BLaER1 treated with 17β-estradiol and CSF1 and Interleukin-3, amounts not matched to agents 10 nM and 100 nM (cell line): ENCODE results near the gene YWHAH.

Experiments used
- H3K27ac ChIP-seq, 11 experiments: shearing (Covaris generic); formaldehyde crosslinking; 2 replicates each; pipeline ENCODE4 v1.8.1; 2022
- H3K27me3 ChIP-seq, 11 experiments: shearing (Covaris generic); formaldehyde crosslinking; 2 replicates each; pipeline ENCODE4 v1.8.1; 2022
- H3K36me3 ChIP-seq, 11 experiments: shearing (Covaris generic); formaldehyde crosslinking; 2 replicates each; pipeline ENCODE4 v1.8.1; 2022
- H3K4me1 ChIP-seq, 10 experiments: shearing (Covaris generic); formaldehyde crosslinking; 2 replicates each; pipeline ENCODE4 v1.8.1; 2022
- H3K4me2 ChIP-seq, 11 experiments: shearing (Covaris generic); formaldehyde crosslinking; 2 replicates each; pipeline ENCODE4 v1.8.1; 2022
- H3K4me3 ChIP-seq, 10 experiments: shearing (Covaris generic); formaldehyde crosslinking; 2 replicates each; pipeline ENCODE4 v1.8.1; 2022
- H3K9ac ChIP-seq, 11 experiments: shearing (Covaris generic); formaldehyde crosslinking; 2 replicates each; pipeline ENCODE4 v1.8.1; 2022
- H3K9me3 ChIP-seq, 11 experiments: shearing (Covaris generic); formaldehyde crosslinking; replicated peaks in 1 of 11; 2 replicates each; pipeline ENCODE4 v1.8.1; 2022
- H4K20me1 ChIP-seq, 11 experiments: shearing (Covaris generic); formaldehyde crosslinking; 2 replicates each; pipeline ENCODE4 v1.8.1; 2022
- Cebpa-rat ChIP-seq, 11 experiments: shearing (Covaris generic); IDR thresholded peaks; 2 replicates each; pipeline ENCODE4 v1.8.1; 2022

YWHAH gene

GRCh38 chr22:31920306-31920705 lies 24.0 kb upstream of the YWHAH start:
- no peak overlapping the region for H3K9ac ChIP-seq
- H3K27me3 ChIP-seq = no peaks in the 10 kb centered on the region
- no peak overlapping the region for H3K4me3 ChIP-seq
- no peaks in the 10 kb centered on the region for H3K36me3 ChIP-seq
- peak overlapping the region in 3 of 11 experiments; percentile 80 to 88 (median 86); a peak in 6 of 22 replicates for H3K4me2 ChIP-seq
- peaks cover 45 to 93% (median 72%) of the 10 kb centered on the region in 10 experiments for H3K4me1 ChIP-seq
- H3K9me3 ChIP-seq = no peaks in the 10 kb centered on the region
- no peak overlapping the region for H3K27ac ChIP-seq
- H4K20me1 ChIP-seq = peaks cover 0 to 8% (median 0%) of the 10 kb centered on the region in 11 experiments; a peak in 3 of 22 replicates
- TF ChIP-seq Cebpa-rat (IDR thresholded peaks at IDR 0.05) = no peak

- Histone ChIP-seq H3K9ac (no peak overlapping the region), H3K4me2 (peak overlapping the region in 5 of 11 experiments; percentile 66 to 88 (median 82); a peak in 9 of 22 replicates), H4K20me1 (peaks cover 0 to 8% (median 0%) of the 10 kb centered on the region in 11 experiments; a peak in 3 of 22 replicates), H3K4me3 (no peak overlapping the region), H3K9me3 (no peaks in the 10 kb centered on the region), H3K27me3 (no peaks in the 10 kb centered on the region), H3K27ac (no peak overlapping the region), H3K36me3 (no peaks in the 10 kb centered on the region), H3K4me1 (peaks cover 44 to 88% (median 67%) of the 10 kb centered on the region in 10 experiments)
- no peak for TF ChIP-seq Cebpa-rat (IDR thresholded peaks at IDR 0.05)
Measured at GRCh38 chr22:31921106-31921505, 23.2 kb upstream of the YWHAH start.

GRCh38 chr22:31922534-31922933 lies 21.8 kb upstream of the YWHAH start:
- H4K20me1 ChIP-seq = peaks cover 0 to 4% (median 0%) of the 10 kb centered on the region in 11 experiments; a peak in 2 of 22 replicates
- H3K27me3 ChIP-seq = no peaks in the 10 kb centered on the region
- H3K4me2 ChIP-seq = peak overlapping the region in 10 of 11 experiments; percentile 39 to 88 (median 70); a peak in 20 of 22 replicates
- H3K27ac ChIP-seq = peak overlapping the region in 8 of 11 experiments; percentile 47 to 75 (median 71); a peak in 16 of 22 replicates
- TF ChIP-seq Cebpa-rat (IDR thresholded peaks at IDR 0.05) = no peak
- H3K4me3 ChIP-seq = no peak overlapping the region
- peaks cover 30 to 81% (median 53%) of the 10 kb centered on the region in 10 experiments for H3K4me1 ChIP-seq
- H3K9ac ChIP-seq = peak overlapping the region in 5 of 11 experiments; percentile 38 to 57 (median 54); a peak in 6 of 22 replicates
- H3K9me3 ChIP-seq = no peaks in the 10 kb centered on the region
- no peaks in the 10 kb centered on the region for H3K36me3 ChIP-seq

GRCh38 chr22:31923136-31923535 lies 21.2 kb upstream of the YWHAH start:
- no peak for TF ChIP-seq Cebpa-rat (IDR thresholded peaks at IDR 0.05)
- peak overlapping the region; percentile 39 to 88 (median 70) for H3K4me2 ChIP-seq

GRCh38 chr22:31923747-31924146 lies 20.6 kb upstream of the YWHAH start:
- no peak for TF ChIP-seq Cebpa-rat (IDR thresholded peaks at IDR 0.05)
- Histone ChIP-seq H3K4me1 (peaks cover 21 to 71% (median 41%) of the 10 kb centered on the region in 10 experiments), H3K27me3 (no peaks in the 10 kb centered on the region), H3K9ac (peak overlapping the region in 6 of 11 experiments; percentile 20 to 57 (median 52); a peak in 12 of 22 replicates), H3K9me3 (no peaks in the 10 kb centered on the region), H3K4me3 (no peak overlapping the region), H3K27ac (peak overlapping the region in 10 of 11 experiments; percentile 10 to 75 (median 66); a peak in 18 of 22 replicates), H4K20me1 (peaks cover 0 to 4% (median 0%) of the 10 kb centered on the region in 11 experiments; a peak in 2 of 22 replicates), H3K4me2 (peak overlapping the region; percentile 39 to 88 (median 70)), H3K36me3 (no peaks in the 10 kb centered on the region)

More at GRCh38 chr22:31923136-31923535, 21.2 kb upstream of the YWHAH start:
- Histone ChIP-seq H3K4me1 (peaks cover 24 to 75% (median 47%) of the 10 kb centered on the region in 10 experiments), H3K27ac (peak overlapping the region; percentile 10 to 75 (median 64); a peak in 20 of 22 replicates), H3K9me3 (no peaks in the 10 kb centered on the region), H3K27me3 (no peaks in the 10 kb centered on the region), H4K20me1 (peaks cover 0 to 4% (median 0%) of the 10 kb centered on the region in 11 experiments; a peak in 2 of 22 replicates), H3K9ac (peak overlapping the region in 6 of 11 experiments; percentile 20 to 57 (median 52); a peak in 12 of 22 replicates), H3K36me3 (no peaks in the 10 kb centered on the region), H3K4me3 (no peak overlapping the region)

GRCh38 chr22:31925056-31925455 lies 19.3 kb upstream of the YWHAH start:
- Histone ChIP-seq H3K9me3 (no peaks in the 10 kb centered on the region), H4K20me1 (no peaks in the 10 kb centered on the region; a peak in 1 of 22 replicates), H3K4me1 (peaks cover 19 to 69% (median 39%) of the 10 kb centered on the region in 10 experiments), H3K4me2 (no peak overlapping the region), H3K4me3 (no peak overlapping the region), H3K27me3 (no peaks in the 10 kb centered on the region), H3K27ac (no peak overlapping the region), H3K36me3 (no peaks in the 10 kb centered on the region), H3K9ac (no peak overlapping the region)
- TF ChIP-seq Cebpa-rat (IDR thresholded peaks at IDR 0.05) = no peak

GRCh38 chr22:31926024-31926423 lies 18.3 kb upstream of the YWHAH start:
- no peaks in the 10 kb centered on the region; a peak in 1 of 22 replicates for H4K20me1 ChIP-seq
- no peaks in the 10 kb centered on the region for H3K27me3 ChIP-seq
- H3K4me3 ChIP-seq = no peak overlapping the region
- H3K4me2 ChIP-seq = 0 out of 22 replicates have a peak overlapping the region, but pooled peaks of 1 of the 11 experiments have one; percentile 2
- no peaks in the 10 kb centered on the region for H3K36me3 ChIP-seq
- H3K27ac ChIP-seq = no peak overlapping the region
- no peaks in the 10 kb centered on the region for H3K9me3 ChIP-seq
- TF ChIP-seq Cebpa-rat (IDR thresholded peaks at IDR 0.05) = no peak
- peaks cover 19 to 59% (median 35%) of the 10 kb centered on the region in 10 experiments for H3K4me1 ChIP-seq
- no peak overlapping the region for H3K9ac ChIP-seq

- no peak overlapping the region for H3K27ac ChIP-seq
- no peaks in the 10 kb centered on the region; a peak in 2 of 22 replicates for H4K20me1 ChIP-seq
- H3K27me3 ChIP-seq = no peaks in the 10 kb centered on the region
- H3K36me3 ChIP-seq = no peaks in the 10 kb centered on the region
- peaks cover 19 to 50% (median 30%) of the 10 kb centered on the region in 10 experiments for H3K4me1 ChIP-seq
- no peak overlapping the region for H3K9ac ChIP-seq
- no peak overlapping the region for H3K4me3 ChIP-seq
- no peaks in the 10 kb centered on the region for H3K9me3 ChIP-seq
- no peak overlapping the region for H3K4me2 ChIP-seq
- no peak for TF ChIP-seq Cebpa-rat (IDR thresholded peaks at IDR 0.05)
Measured at GRCh38 chr22:31926969-31927368, 17.4 kb upstream of the YWHAH start.

GRCh38 chr22:31927562-31927961 lies 16.8 kb upstream of the YWHAH start:
- Histone ChIP-seq H3K27me3 (no peaks in the 10 kb centered on the region), H3K9ac (no peak overlapping the region), H3K4me3 (no peak overlapping the region), H3K4me2 (no peak overlapping the region), H3K9me3 (no peaks in the 10 kb centered on the region), H3K27ac (no peak overlapping the region), H4K20me1 (no peaks in the 10 kb centered on the region; a peak in 2 of 22 replicates), H3K36me3 (no peaks in the 10 kb centered on the region), H3K4me1 (peaks cover 15 to 44% (median 24%) of the 10 kb centered on the region in 10 experiments)
- no peak for TF ChIP-seq Cebpa-rat (IDR thresholded peaks at IDR 0.05)
